NCI-H187 treated with DMSO at 0.1 percent for 48 hours (cell line): ENCODE data around the gene ELF3.
A peak's percentile ranks its signal among the peaks of the same experiment; 100 is the strongest.
"Not testable (repeated sequence)": the region's sequence is repeated elsewhere in the genome, so short reads cannot be mapped to it uniquely, and the experiment has no call there.

Source experiments
- DNase-seq: peaks from one replicate; lab custom pipeline; 2025; lab: John Stamatoyannopoulos, UW

Gene ELF3

GRCh38 chr1:202007805-202008489, 2.4 kb upstream of the ELF3 start:
- no peak for DNase-seq

DNA sequence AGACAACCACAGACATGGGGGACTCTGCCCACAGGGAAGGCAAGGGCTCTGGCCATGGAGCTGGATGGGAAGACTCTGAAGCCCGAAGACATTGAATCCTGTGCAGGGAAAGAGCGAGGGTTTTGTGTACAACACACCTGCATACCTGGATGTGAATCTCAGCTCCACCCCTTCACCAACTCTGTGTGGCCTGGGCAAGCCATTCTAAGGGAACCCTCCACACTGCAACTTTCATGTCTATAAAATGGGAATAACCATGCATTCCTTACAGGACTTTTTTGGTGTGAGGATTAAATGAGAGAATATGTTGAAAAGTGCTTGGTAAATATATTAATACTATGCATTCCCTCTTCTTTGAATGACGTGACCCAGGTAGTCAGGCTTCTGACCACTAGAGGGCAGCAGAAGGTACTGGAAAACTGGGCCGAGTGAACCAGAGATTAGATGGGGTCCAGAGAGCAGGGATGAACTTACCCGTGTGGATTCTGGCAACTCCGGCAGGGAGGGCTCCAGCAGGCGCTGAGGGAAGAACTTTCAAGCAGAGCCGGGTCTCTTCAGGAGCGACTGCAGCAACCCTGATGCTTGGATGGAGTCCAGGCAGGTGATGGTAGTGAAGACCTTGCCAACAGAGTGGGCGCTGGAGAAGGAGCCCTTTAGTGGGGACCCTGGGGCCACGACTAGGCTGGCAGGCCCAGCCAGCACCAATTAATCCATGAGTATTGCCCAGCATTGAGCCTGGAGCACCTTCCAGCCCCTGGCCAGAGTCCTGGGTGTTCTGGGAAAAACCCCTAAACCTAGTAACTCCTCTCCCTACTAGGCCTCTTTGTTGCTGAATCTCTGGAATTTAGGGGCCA, 834 bp upstream of the ELF3 start:
- peak; percentile 85 for DNase-seq

DNA sequence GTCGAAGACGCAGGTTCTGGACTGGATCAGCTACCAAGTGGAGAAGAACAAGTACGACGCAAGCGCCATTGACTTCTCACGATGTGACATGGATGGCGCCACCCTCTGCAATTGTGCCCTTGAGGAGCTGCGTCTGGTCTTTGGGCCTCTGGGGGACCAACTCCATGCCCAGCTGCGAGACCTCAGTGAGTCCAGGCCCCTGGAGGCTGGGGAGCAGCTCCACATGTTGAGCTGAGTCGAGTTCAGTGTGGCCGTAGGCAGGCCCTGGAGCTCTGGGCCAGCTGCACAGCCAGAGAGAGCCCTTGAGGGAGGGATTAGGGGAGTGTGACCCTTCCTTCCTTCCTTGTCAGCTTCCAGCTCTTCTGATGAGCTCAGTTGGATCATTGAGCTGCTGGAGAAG, 1.6 kb downstream of the ELF3 start:
- no peak for DNase-seq

GRCh38 chr1:202012544-202013478, 2.4 kb downstream of the ELF3 start:
- DNase-seq, result no peak

GRCh38 chr1:202013603-202014002, 3.2 kb downstream of the ELF3 start:
- no peak for DNase-seq

DNA sequence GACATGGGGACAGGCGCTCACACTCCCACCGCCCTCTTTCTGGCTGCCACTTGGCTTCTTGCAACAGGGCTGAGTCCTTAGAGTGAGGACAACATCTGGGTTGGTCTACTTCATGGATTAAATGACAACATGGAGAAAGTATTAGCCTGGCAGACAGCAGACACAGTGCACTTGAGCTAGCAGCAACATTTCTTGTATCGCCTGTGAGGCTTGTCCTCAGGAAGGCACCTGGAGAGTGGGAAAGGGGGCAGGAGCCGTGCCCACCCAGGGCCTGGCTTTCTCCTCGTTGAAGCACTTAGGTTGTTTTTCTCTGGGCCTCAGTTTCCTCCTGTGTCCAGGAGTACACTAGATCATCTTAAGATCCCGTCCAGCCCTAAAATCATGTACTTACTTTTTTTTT, 3.7 kb downstream of the ELF3 start:
- DNase-seq, result no peak

GRCh38 chr1:202014915-202015661, 4.7 kb downstream of the ELF3 start:
- DNase-seq, result no peak

- no peak for DNase-seq
Observed at GRCh38 chr1:202015662-202015937, 5.2 kb downstream of the ELF3 start.

GRCh38 chr1:202016022-202016810, 5.8 kb downstream of the ELF3 start:
- no peak for DNase-seq

DNA sequence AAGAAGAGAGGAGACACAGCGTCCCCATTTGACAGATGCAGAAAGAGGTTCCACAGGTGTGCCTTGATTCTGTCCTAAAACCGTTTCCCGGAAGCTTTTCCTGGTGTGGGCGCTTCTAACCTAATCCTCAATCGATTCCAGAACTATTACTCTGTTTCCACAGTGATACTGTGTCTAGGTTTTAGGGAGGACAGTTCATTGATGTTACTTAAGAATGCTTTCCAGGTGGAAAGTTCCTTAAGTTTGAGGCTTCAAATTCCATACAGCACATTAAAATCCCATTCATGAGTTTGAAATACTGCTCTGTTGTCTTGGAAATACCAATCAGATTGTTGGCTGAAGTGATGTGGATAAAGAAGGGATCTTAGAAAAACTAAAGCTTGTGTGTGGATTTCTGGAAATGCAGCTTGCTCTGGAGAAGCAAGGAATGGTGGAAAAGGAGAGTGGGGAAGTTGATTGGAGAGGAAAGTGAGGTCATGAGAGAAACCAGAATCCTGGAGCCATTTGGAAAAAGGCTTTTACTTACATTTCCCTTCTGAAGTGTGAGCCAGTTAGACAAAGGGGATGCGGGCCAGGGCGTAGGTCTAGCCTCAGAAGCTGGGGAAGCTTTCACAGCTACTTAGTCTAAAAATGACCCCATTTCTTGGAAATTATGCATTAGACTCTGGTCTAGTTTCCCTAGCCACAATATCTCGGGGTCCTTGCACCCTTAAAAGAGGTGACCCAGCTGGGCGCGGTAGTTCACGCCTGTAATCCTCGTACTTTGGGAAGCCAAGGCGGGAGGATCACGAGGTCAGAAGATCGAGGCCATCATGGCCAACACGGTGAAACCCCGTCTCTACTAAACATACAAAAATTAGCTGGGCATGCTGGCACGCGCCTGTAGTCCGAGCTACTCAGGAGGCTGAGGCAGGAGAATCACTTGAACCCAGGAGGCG, 6.7 kb downstream of the ELF3 start:
- no peak for DNase-seq

DNA sequence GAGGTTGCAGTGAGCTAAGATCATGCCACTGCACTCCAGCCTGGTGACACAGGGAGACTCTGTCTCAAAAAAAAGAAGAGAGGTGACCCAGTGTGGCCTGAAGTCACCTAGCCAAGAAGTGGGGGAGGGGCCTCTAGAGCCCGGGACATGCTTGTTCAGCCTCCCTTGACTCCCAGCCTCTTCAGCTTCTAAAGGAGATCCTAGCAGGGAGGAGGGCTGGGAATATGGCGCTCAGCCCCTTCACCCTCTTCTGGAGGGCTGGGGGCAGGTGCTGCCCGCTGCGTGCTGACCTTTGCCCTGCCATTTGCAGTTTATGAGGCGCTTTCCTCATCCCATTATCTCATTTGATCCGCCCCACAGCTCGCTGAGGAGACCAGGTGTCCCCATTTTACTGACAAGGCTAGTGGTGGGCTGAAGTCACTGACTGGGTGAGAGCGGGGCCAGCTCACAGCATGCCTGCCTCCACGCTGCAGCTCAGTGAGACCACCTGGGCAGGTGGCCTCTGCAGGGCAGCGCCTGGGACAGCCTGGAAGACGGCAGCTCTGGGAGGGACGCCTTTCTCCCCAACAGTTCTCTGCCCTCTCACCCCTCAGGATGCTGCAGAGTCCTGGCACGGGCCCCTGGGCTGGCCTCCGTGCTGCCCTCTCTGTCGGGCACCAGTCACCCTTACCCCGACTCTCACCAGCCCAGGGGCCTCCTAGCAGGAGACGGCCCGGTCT, 7.5 kb downstream of the ELF3 start:
- peak; percentile 45 for DNase-seq

- peak; percentile 58 for DNase-seq
Observed at GRCh38 chr1:202018468-202019234, 8.3 kb downstream of the ELF3 start.

DNA sequence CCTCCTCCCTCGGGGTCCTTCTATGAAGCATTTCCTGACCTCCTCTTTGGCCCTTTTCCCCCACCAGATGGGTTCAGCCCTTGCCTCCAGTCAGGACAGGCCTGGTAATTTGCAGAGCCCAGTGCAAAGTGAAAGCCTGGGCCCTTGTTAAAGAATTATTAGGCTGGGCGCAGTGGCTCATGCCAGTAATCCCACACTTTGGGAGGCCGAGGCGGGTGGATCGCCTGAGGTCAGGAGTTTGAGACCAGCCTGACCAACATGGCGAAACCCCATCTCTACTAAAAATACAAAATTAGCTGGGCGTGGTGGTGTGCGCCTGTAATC, 8.8 kb downstream of the ELF3 start:
- not testable (repeated sequence) for DNase-seq

DNA sequence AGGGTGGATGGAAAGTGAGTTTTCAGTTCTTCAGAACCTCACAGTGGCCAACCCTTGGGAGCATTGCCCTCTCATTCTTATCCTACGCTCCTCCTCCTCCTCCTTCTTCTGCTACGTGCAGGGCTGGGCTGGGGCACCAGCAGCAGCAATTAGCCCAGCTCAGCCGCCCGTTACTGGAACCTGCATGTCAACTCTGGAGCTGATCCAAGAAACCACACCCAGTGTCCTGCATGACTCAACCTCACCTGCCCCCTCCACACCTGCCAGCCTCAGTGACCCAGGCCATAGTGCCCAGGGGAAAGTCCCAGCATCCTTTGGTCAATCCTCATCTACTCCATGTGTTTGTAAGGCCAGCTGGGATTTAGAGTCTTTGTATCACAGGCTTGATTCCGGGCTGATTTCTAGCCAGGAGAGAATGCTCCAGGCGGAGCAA, 12.6 kb downstream of the ELF3 start:
- peak; percentile 76 for DNase-seq

DNA sequence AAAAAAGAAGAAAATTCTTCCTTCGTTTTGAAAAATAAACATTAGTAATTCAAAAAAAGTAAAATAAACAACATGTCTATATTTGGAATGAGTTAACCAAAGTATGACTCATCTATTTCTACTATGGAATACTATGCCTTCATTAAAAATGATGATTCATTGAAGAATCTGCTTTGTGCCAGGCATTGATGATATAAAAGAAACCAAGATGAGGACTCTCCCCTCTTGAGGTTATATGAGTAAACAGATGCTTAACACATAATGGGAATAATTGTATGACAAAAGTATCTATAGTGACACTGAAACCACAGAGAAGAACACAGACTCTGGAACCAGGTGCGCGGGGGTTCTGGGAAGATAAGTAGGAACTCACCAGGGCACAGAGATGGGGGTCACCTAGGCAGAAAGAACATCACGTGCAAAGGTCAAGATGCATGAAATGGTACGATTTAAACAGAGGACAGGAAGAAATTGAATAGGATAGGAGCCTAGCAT, 18.8 kb downstream of the ELF3 start:
- DNase-seq, result peak; percentile 98

- no peak for DNase-seq
Observed at GRCh38 chr1:202029727-202030126, 19.3 kb downstream of the ELF3 start.

GRCh38 chr1:202031796-202032195, 21.4 kb downstream of the ELF3 start:
- no peak for DNase-seq

- DNase-seq, result no peak
Observed at GRCh38 chr1:202034149-202034682, 23.8 kb downstream of the ELF3 start.
